Measurements from ENCODE around the gene MXD3.
A peak's percentile ranks its signal among the peaks of the same experiment; 100 is the strongest.

Gene MXD3

DNA sequence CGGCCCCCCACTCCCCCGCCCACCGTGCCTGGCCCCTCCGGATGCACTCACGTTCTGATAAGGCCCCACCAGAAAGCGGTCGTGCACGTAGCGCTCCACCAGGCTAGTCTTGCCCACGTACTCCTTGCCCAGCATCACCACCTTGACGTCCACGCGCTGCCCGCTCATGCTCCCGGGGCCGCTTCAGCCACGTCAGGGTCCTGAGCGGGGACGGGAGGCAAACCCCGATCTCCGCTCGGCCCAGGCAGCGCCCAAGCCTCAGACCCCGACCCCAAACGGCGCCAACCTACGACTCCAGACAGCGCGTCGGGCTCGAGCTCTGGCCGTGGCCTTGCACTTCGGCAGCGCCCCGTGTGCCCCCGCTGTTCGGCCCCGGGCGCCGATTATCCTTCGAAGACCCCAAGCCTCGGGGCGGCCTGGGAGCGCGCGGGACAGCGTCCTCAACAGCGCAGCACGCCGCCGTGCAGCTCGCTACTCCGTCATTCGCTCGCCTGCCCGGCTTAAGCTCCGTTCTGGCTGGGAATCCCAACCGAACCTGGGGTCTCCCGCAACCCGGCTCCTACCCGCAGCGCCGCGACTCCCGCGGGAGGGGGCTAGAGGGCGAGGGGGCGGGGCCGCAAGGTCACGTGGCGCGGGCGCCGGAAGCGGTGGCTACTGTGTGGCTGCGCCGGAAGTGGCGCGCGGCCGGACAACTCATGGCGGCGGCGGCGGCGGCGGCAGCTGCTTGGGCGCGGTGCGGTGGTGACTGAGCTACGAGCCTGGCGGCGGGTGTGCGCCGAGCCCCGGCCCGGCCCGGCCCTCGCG is 8.4 kb downstream of the MXD3 start, which contains the start of the genes PRELID1 and RAB24:
PRELID1 (plus strand) TSS at position 679 of the 804 bp plus-strand sequence. CDS start 187 bp downstream, outside the sequence.
RAB24 (minus strand) TSS at position 599 of the 804 bp plus-strand sequence; CDS start at position 168, 431 bp downstream.
- DNase-seq (ENCODE audit: low spot score): peak; percentile 87

DNA sequence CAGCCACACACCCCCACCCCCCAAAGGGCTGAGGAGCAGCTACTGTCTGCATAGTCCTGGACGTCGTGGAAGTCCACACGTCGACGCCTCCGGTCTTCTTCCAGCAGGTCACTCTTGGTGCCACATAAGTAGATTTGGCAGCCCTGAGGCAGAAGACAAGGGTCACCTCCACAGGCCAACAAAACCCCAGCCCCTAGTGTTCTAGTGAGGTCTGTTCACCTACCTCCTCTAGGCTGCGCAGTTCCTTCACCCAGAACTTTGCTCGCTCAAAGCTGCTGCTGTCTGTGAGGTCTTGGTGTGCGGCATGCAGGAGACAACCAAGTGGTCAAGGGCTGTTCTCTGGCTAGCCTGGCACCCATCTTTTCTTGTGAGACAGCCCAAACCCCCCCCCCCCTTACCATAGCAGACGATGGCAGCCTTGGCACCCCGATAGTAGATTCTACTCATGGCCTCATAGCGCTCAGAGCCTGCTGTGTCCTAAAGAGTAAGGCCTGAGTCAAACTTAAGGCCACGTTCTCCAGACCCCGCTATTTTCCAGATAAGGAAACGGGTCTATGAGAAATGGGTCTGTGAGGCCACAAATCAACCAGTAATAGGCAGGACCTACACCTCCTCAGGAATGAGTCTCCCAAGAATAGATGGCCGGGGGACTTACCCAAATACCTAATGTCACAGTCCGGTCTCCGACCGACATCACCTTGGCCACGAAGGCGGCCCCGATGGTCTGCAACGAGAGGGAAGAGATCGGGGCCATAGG is 9.2 kb downstream of the MXD3 start:
- no peak for DNase-seq (ENCODE audit: low spot score)

DNA sequence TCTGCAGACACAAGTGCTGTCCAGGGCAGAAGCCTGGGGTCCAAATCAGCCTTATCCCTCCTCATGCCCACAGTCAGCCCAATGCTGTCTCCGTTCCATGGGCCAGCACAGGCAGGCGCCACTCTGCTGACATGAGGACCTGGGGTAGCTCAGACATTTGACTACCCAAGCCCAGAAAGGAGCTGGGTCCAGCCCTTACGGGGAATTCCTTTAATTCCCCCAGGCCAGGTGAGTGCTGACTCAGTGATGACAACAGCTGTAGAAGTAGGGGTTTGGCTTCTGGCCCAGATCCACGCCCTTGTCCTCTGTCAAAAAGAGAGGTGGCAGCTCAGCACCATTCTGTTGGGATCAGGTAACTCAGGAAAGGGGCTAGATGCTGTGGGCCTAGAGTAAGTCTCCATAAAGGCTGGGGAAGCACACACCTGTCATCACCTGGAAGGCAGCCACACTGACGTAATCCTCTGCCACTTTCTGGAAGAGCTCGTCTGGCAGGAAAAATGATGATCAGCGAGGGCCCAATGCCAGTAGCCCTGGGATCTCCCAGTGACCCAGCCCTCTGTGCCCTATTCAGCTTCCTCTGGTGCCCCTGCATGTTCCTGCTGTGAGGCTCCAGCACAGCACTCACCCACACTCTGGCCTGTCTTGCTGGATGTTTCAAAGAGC is 10.1 kb downstream of the MXD3 start:
- no peak for DNase-seq (ENCODE audit: low spot score)

DNA sequence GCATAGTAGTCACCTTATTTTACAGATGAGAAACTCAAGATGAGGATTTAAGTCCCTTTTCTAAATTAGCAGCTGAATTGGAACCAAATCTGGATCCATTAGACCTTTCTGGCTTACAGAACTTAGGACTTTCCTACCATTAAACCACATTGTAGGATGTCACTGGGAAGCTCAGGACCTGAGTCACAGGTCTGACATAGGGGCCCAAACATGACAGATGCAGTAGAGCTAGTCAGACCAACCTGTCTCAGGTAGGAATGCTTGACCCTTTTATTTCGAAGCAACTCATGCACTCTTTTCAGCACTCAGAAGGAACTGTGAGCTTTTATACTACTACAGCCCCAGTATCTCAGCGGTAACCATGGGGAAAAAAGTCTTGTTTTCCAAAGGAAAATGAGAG is 10.7 kb downstream of the MXD3 start:
- DNase-seq (ENCODE audit: low spot score): no peak

DNA sequence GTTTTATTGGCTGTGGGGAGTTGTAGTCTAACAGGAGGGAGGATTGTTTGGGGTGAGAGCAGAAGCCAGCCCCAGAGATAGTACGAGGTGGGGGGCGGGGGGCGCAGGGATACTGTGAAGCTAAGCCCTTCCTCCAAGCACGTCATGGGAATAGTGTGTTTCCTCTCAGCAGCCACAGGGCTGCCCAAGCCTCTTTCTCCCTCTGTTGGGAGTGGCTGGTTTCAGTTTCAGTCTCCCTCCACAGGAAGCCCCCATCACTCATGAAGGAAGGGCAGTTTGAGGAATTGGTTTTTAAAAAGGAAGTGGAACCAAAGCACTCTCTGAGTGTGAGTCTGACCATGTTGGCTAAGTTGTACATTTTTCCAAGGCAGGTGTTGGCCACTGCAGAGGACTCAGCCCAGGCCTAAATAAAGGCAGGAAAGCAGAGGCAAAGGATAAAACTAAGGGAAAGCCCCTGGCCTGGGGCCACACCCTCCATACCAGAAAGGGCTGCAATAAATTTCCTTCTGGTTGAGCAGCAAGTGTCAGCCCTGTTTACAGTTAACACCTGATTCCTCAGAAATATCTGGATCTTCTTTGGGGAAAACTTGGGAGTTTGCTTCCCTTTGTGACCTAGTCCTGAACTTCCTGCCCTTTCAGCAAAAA is 11.3 kb downstream of the MXD3 start:
- DNase-seq (ENCODE audit: low spot score): no peak

DNA sequence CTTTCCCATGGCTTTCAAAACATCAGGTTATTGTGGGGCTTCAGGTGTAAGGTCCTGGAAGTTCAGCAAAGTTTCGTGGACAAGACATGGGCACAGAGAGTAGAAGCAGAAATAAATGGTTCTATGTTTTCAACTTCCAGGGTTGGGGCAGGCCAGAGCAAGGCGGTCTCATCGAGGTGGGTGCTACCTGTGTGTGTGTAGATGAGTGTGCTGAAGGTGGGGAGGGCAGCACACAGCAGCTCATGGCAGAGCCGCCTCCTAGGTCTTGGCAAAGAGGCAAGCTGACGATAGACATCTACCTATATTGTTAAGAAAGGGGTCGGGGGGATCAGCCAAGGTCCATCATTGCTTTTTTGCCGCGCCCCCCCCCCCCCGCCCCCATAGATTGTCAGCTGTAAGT is 12.0 kb downstream of the MXD3 start:
- DNase-seq (ENCODE audit: low spot score): no peak

DNA sequence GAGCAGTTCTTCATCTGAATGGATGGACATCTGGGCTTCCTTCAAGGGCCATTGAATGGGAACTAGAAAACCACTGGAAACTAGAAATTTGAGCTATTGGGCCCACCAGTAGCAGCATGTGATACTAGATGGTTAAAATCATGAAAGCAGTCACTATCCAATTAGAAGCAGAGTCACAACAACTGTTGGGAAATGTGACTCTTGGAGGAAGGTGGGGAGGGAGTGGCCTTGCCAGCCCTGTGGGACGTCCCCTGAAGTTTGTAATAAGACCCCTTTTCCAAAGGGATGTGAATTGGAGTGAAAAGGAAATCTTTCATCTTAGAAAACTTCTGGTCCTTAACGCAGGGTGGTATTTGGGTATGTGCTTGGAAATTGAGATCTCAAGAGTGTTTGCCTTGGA is 13.8 kb downstream of the MXD3 start:
- DNase-seq (ENCODE audit: low spot score): no peak

DNA sequence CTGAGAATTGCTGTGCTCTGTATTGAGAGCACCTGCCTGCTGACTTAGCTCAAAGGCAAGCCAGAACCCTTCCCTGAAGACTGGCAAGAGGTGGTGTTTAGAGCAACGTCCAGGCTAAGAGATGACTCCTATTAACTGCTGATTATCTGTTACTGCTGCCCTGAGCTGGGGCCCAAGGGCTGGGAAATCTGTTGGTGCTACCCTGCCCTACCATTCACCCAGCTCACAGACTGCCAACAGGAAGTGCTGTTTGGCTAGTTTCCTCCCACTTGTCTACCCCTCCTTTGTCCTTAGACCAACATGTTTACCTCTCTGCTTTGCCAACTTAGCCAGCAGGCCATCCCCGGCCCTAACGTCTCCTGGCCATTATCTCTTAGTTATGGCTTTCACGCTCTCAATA is 15.1 kb downstream of the MXD3 start:
- no peak for DNase-seq (ENCODE audit: low spot score)

DNA sequence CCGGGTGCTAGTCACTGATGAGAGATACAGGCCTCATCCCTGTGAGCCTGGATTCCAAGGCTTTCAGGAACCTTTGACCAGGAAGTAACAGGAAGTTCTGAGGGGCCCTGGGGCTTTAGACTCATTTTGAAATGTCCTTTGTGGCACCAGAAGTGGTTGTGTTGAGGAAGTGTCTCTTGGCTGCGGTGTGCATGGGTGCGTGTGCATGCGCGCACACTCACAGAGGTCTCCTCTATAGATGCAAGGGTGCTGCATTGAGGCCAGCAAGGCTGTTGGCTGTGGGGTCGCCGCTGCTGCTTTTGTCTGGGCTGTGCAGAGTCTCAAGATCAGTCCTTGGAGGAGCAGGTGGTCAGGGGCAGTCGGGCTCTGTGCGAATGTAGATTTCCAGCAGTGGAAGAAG is 15.8 kb downstream of the MXD3 start:
- no peak for DNase-seq (ENCODE audit: low spot score)

DNA sequence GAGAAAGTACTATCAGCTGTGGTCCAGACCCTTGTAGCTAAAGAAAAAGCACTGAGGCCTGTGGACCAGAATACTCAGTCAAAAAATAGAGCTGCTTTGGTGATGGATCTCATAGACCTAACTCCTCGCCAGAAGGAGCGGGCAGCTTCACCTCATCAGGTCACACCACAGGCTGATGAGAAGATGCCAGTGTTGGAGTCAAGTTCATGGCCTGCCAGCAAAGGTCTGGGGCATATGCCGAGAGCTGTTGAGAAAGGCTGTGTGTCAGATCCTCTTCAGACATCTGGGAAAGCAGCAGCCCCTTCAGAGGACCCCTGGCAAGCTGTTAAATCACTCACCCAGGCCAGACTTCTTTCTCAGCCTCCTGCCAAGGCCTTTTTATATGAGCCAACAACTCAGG is 17.1 kb downstream of the MXD3 start:
- DNase-seq (ENCODE audit: low spot score): no peak

DNA sequence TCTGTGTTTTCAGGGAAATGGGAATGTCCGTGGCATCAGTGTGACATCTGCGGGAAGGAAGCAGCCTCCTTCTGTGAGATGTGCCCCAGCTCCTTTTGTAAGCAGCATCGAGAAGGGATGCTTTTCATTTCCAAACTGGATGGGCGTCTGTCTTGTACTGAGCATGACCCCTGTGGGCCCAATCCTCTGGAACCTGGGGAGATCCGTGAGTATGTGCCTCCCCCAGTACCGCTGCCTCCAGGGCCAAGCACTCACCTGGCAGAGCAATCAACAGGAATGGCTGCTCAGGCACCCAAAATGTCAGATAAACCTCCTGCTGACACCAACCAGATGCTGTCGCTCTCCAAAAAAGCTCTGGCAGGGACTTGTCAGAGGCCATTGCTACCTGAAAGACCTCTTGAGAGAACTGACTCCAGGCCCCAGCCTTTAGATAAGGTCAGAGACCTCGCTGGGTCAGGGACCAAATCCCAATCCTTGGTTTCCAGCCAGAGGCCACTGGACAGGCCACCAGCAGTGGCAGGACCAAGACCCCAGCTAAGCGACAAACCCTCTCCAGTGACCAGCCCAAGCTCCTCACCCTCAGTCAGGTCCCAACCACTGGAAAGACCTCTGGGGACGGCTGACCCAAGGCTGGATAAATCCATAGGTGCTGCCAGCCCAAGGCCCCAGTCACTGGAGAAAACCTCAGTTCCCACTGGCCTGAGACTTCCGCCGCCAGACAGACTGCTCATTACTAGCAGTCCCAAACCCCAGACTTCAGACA is 17.7 kb downstream of the MXD3 start:
- no peak for DNase-seq (ENCODE audit: low spot score)

DNA sequence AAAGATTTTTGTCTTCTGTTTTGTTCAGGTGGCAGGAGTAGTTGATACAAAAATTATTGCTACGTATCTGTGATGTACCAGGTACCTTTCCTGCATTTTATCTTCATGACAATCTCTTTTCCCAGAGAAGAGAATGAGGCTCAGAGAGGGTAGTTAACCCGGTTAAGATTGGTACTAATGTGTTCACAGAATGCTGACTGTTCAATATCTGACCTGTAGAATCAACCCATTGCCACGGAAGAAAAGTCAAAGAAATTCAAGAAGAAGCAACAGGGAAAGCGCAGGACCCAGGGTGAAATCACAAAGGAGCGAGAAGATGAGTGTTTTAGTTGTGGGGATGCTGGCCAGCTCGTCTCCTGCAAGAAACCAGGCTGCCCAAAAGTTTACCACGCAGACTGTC is 20.0 kb downstream of the MXD3 start:
- DNase-seq (ENCODE audit: low spot score): no peak

DNA sequence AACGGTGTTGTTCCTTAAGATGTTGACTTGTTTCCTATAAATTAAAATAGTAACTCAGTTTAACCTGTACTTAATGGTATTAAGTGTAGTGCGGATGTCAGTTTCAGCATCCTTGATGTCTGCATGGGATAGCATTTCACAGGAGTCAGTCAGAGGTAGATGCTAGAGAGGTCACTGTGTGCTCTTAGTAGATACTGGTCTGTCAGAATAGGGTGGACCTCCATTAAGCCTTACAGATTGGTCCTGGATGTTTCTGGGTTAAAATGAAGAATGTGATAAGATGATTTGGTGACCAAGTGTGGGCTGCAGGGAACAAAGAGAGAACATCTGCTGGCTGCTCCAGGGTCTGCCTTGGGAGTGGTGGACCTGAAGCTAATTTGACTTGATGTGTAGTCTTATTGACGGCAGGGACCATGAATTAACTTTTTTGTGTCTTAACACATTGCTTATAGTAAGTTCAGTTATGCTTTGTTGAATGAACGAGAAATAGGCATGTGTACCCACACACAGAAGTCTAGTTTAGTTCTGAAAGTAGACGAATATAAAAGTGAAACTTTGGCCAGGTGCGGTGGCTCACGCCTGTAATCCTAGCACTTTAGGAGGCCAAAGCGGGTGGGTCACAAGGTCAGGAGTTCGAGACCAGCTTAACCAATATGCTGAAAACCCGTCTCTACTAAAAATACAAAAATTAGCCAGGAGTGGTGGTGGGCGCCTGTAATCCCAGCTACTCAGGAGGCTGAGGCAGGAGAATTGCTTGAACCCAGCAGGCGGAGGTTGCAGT is 20.7 kb downstream of the MXD3 start:
- DNase-seq (ENCODE audit: low spot score): no peak

DNA sequence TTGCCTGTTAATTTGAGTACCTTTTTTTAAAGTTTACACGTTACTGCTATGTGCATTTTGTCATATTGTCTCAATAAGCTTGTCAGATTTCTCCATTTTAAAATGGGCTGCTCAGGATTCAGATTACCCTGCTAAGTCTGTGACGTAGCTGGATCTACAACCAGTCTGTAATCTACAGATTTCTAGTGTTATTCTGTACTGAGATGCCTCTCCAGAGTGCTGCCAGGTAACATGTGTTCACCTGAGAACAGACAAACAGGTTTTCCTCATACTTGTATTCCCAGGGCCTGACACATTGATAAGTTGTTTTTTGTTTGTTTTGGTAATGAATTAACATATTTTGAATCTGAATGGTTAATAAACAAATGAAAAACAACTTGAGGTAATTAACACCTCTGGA is 23.5 kb downstream of the MXD3 start:
- no peak for DNase-seq (ENCODE audit: low spot score)

DNA sequence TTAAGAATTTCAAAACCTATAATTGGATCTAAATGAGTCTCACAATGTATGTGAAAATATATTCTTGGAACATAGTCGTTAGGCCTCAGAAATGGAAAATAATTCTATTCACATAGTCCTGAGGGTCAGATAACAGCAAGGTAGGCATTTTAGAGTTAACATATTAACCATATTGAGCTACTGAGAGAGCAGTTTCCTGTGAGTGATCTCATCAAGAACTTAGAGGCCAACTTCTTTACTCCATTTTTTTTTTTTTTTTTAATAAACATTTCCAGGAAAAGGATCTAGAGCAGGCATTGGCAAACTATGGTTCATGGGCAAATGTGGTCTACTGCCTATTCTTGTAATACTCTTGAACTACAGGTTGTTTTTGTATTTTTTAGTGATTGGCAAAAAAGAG is 34.8 kb downstream of the MXD3 start:
- no peak for DNase-seq (ENCODE audit: low spot score)

DNA sequence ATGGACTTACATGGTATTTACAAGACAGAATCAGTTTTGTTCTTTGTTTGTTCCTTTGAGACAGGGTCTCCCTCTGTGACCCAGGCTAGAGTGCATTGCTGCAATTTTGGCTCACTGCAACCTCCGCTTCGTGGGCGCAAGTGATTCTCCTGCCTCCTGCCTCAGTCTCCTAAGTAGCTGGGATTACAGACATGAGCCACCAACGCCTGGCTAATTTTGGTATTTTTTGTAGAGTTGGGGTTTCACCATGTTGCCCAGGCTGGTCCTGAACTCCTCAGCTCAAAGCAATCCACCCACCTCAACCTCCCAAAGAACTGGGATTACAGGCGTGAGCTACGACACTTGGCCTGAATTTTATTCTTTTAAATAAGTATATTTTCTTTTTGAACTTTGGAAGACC is 35.8 kb downstream of the MXD3 start:
- DNase-seq (ENCODE audit: low spot score): no peak

DNA sequence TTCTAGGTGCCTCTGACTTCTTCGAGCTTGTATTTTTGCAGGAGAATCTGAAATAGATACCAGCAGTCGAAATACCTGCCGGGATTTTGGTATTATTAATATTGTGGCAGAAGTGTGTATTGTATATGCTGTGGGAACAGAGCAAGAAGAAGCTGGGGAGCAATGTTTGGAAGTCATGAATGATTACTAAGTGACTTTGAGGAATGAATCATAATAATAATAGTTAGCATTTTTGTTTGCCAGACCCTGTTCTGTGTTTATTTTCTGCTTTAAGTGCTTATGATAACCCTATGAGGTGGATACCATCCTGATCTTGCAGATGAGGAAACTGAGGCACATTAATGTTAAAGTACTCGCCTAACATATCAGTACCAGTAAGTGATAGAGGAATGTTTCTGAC is 40.6 kb downstream of the MXD3 start:
- no peak for DNase-seq (ENCODE audit: low spot score)

DNA sequence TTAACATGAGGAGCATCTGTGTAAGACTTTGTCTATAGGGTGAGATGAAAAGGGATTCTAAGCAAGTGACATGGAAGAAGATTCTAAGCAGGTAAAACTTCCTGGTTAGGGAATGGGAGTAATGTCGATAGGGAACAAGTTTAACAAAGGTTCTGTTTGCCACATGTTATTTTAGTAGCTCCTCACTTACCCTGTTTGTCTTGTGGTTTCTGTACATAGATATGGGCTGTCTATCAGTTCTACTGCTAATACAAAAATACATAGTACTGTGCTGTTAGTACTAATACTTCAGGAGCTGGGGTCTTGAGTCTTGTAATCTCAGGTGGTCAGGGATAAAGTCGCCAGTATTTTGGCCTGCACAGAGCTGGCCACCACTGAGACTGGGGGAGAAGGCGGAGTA is 41.0 kb downstream of the MXD3 start:
- DNase-seq (ENCODE audit: low spot score): no peak

DNA sequence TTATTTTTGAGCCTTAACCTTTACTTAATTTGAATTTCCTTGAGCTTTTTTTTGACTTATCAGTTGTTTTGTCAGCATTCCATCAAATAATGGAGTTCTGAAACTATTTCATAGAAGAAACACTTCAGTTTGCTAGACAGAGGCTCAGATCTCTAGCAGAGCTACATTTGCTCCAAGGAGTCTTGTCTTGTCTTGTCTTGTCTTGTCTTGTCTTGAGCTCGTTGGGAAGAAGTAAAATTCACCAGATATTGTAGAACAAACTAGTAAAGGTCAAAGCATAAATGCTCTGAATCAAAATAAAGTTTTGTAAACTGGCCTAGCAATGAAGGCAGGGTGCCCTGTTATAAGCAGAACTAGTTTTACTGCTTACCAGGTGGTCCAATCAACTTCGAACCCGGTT is 41.7 kb downstream of the MXD3 start:
- no peak for DNase-seq (ENCODE audit: low spot score)

DNA sequence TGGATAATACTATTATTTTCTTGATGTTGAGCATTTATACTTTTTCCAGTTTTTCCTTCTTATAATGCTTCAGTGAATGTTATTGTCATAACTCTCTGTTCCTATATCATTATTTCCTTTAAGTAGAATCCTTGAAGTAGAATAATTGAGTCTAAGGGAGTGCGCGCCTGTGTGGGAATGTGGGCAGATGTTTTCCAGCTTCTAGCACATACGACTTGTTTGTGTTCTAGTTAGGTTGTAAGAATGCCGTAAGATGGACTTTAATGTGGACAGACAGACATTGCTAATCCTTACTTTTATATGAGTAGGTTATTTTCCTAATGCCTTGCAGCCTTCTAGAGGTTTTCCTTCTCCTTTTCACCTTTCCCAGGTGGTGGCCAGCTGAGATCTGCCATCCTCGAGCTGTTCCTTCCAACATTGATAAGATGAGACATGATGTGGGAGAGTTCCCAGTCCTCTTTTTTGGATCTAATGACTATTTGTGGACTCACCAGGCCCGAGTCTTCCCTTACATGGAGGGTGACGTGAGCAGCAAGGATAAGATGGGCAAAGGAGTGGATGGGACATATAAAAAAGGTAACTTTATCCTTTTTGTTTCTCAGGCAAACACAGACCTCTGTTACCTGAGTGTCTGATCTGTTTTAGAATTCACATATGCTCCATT is 42.3 kb downstream of the MXD3 start:
- no peak for DNase-seq (ENCODE audit: low spot score)

All from hematopoietic multipotent progenitor cell treated with erythropoietin and hydrocortisone succinate and interleukin-3 and kit ligand, for 15 days (in vitro differentiated cells).